ENCODE data around the gene BATF. TPM values are rescaled to one million over a fixed set of nuclear protein-coding genes. Genes with fewer than 3 reads are reported as not detected.
A peak's percentile ranks its signal among the peaks of the same experiment; 100 is the strongest.

The BATF gene
- polyA plus RNA-seq, 1 of the 3 experiments (the other 2 are of a cell fraction), result not detected

- H3K36me3 ChIP-seq (replicated peaks in 1 of 2; ENCODE audit: control insufficient read depth in 1 of 2, insufficient read depth in 2 of 2, low read length in 1 of 2), result no peaks in the 10 kb centered on the region
- no peaks in the 10 kb centered on the region for H3K79me2 ChIP-seq (ENCODE audit: insufficient read depth)
- DNase-seq, result no peak
- no peak overlapping the region for H3K27ac ChIP-seq (ENCODE audit: low read depth in 2 of 2, low read length in 1 of 2)
- no peaks in the 10 kb centered on the region for H3K9me3 ChIP-seq
- no peaks in the 10 kb centered on the region for H4K20me1 ChIP-seq (ENCODE audit: insufficient read depth)
- H3K9me2 ChIP-seq, result no peaks in the 10 kb centered on the region
- no peak overlapping the region for H3K4me2 ChIP-seq
- 0 out of 2 replicates have a peak, but pooled peaks cover 8% of the 10 kb centered on the region for H3K27me3 ChIP-seq (ENCODE audit: insufficient read depth)
- ChIA-PET POLR2A (no interaction called here), CTCF (interaction anchor here (0.7 to 2.1 kb wide), 8 partner anchors 14 to 210 kb away, joined by 3 to 10 read pairs (median 4); no protein-coding TSS in a partner anchor)
- H3K9ac ChIP-seq, result no peak overlapping the region
- H2AFZ ChIP-seq (ENCODE audit: low read depth), result no peak overlapping the region
- TF ChIP-seq TCF12 (IDR thresholded peaks at IDR 0.05), result no peak
- 89% methylated on average over 12 of the region's 12 CpGs for WGBS (ENCODE audit: low lambda C conversion rate)
- no peaks in the 10 kb centered on the region for H3F3A ChIP-seq (replicated peaks; ENCODE audit: insufficient read depth)
- H3K4me1 ChIP-seq (ENCODE audit: control insufficient read depth in 1 of 2, insufficient read depth in 2 of 2, low read depth in 1 of 2, low read length in 1 of 2), result peaks cover 0 to 3% of the 10 kb centered on the region in 2 experiments; a peak in 1 of 4 replicates
- H3K4me3 ChIP-seq (ENCODE audit: low read depth in 2 of 2, low read length in 1 of 2), result no peak overlapping the region
Measured at GRCh38 chr14:75513911-75514672, 8.2 kb upstream of the BATF start.

- Histone ChIP-seq H4K20me1 (ENCODE audit: insufficient read depth) (no peaks in the 10 kb centered on the region), H3K36me3 (replicated peaks in 1 of 2; ENCODE audit: control insufficient read depth in 1 of 2, insufficient read depth in 2 of 2, low read length in 1 of 2) (no peaks in the 10 kb centered on the region), H3F3A (replicated peaks; ENCODE audit: insufficient read depth) (no peaks in the 10 kb centered on the region), H3K9me2 (no peaks in the 10 kb centered on the region), H3K4me1 (ENCODE audit: control insufficient read depth in 1 of 2, insufficient read depth in 2 of 2, low read depth in 1 of 2, low read length in 1 of 2) (peaks cover 0 to 3% of the 10 kb centered on the region in 2 experiments; a peak in 1 of 4 replicates), H3K4me3 (ENCODE audit: low read depth in 2 of 2, low read length in 1 of 2) (no peak overlapping the region), H3K79me2 (ENCODE audit: insufficient read depth) (no peaks in the 10 kb centered on the region), H3K9ac (no peak overlapping the region), H2AFZ (ENCODE audit: low read depth) (no peak overlapping the region), H3K9me3 (no peaks in the 10 kb centered on the region), H3K27me3 (ENCODE audit: insufficient read depth) (0 out of 2 replicates have a peak, but pooled peaks cover 8% of the 10 kb centered on the region), H3K4me2 (no peak overlapping the region), H3K27ac (ENCODE audit: low read depth in 2 of 2, low read length in 1 of 2) (no peak overlapping the region)
- ChIA-PET CTCF (interaction anchor here (0.9 to 2.1 kb wide), 8 partner anchors 12 to 140 kb away, joined by 3 to 10 read pairs (median 4); no protein-coding TSS in a partner anchor), POLR2A (no interaction called here)
- DNase-seq, result no peak
- peak; percentile 18 for TF ChIP-seq CTCF (IDR thresholded peaks at IDR 0.05)
- no peak for TF ChIP-seq MAX (IDR thresholded peaks at IDR 0.05; ENCODE audit: low read depth)
- TF ChIP-seq EZH2phosphoT487 (IDR thresholded peaks at IDR 0.05; ENCODE audit: borderline replicate concordance, low read depth), result no peak
- TF ChIP-seq MXI1 (IDR thresholded peaks at IDR 0.05; ENCODE audit: low read depth, low read length), result no peak
- no peak for TF ChIP-seq CHD2 (IDR thresholded peaks at IDR 0.05; ENCODE audit: low read length, partially characterized antibody)
- TF ChIP-seq USF2 (IDR thresholded peaks at IDR 0.05; ENCODE audit: borderline replicate concordance, low read depth, low read length), result no peak
- 84% methylated on average over 20 of the region's 29 CpGs for WGBS (ENCODE audit: low lambda C conversion rate)
Measured at GRCh38 chr14:75514673-75515628, 7.3 kb upstream of the BATF start.
